ENCODE measurements around the gene HPRT1.

- TF ChIP-seq EZH2phosphoT487 (IDR thresholded peaks at IDR 0.05; ENCODE audit: borderline replicate concordance) (no peak), CTCF (conservative IDR thresholded peaks at IDR 0.05; ENCODE audit: low read length) (no peak)
Measured at GRCh38 chrX:134526399-134526798, 66.4 kb downstream of the HPRT1 start.
